Hepatocyte (in vitro differentiated cells): ENCODE data around the gene NR3C2.

ENCODE experiments used
- CTCF ChIP-seq: fragments of 200-600 bp; sonication (generic); IDR thresholded peaks from 2 replicates; pipeline ENCODE4 v1.5.1; 2016; ENCODE audit warnings: antibody characterized with exemption, mild to moderate bottlenecking; ENCODE audit not compliant: poor library complexity
- EZH2 ChIP-seq: fragments of 200-600 bp; sonication (generic); IDR thresholded peaks from 2 replicates; pipeline ENCODE4 v1.6.1; 2016; ENCODE audit warnings: antibody characterized with exemption, mild to moderate bottlenecking, borderline replicate concordance
- EZH2phosphoT487 ChIP-seq: fragments of 200-600 bp; sonication (generic); IDR thresholded peaks from one replicate; pipeline ENCODE4 v1.6.1; 2018; ENCODE audit warnings: antibody characterized with exemption, mild to moderate bottlenecking, low read depth, moderate library complexity; ENCODE audit not compliant: unreplicated experiment, severe bottlenecking

GRCh38 chr4:148182230-148182911, 259.8 kb downstream of the NR3C2 start:
- TF ChIP-seq CTCF, result no peak
- TF ChIP-seq EZH2, result no peak
- no peak for TF ChIP-seq EZH2phosphoT487
